K562 (cell line): ENCODE data around the gene C10orf71. TPM values are rescaled to one million over a fixed set of nuclear protein-coding genes. Genes with fewer than 3 reads are reported as not detected.

Experiments
- CC2D1A ChIP-seq: fragments of 450-650 bp; IDR thresholded peaks from 2 replicates; pipeline ENCODE4 v1.6.1; 2017; ENCODE audit warnings: mild to moderate bottlenecking
- CEBPG ChIP-seq, 3 experiments: fragments of 200-800 bp in 1 of 3; sonication (Bioruptor generic) in 1 of 3; sonication (generic) in 1 of 3; formaldehyde crosslinking in 1 of 3; IDR thresholded peaks in 2 of 3; conservative IDR thresholded peaks in 1 of 3; 2 replicates each; pipeline versions ENCODE4 v1.6.1 to v1.8.0; 2016 to 2022; ENCODE audit warnings: missing compliant biosample characterization in 2 of 3, missing genetic modification characterization in 2 of 3, mild to moderate bottlenecking in 1 of 3, missing genetic modification reagents in 1 of 3
- CUX1 ChIP-seq: fragments of 200-800 bp; sonication (Bioruptor generic); IDR thresholded peaks from 2 replicates; pipeline ENCODE4 v1.6.1; 2016; ENCODE audit warnings: missing genetic modification characterization, missing compliant biosample characterization
- DLX4 ChIP-seq: fragments of 250-450 bp; sonication (Bioruptor Pico); IDR thresholded peaks from 2 replicates; pipeline ENCODE4 v1.6.1; 2021; ENCODE audit warnings: mild to moderate bottlenecking
- EP300 ChIP-seq: IDR thresholded peaks from 2 replicates; pipeline ENCODE4 v1.6.1; 2012; ENCODE audit warnings: low read length, improper control_type of control experiment
- HES1 ChIP-seq: fragments of 450-650 bp; IDR thresholded peaks from 2 replicates; pipeline ENCODE4 v1.6.1; 2016; ENCODE audit warnings: low read depth, mild to moderate bottlenecking, moderate library complexity
- KAT7 ChIP-seq: sonication (generic); formaldehyde crosslinking; IDR thresholded peaks from 2 replicates; pipeline ENCODE4 v1.8.0; 2022; ENCODE audit warnings: missing genetic modification reagents, mild to moderate bottlenecking, borderline replicate concordance
- LCOR ChIP-seq: sonication (generic); formaldehyde crosslinking; IDR thresholded peaks from 2 replicates; pipeline ENCODE4 v1.8.0; 2022; ENCODE audit warnings: mild to moderate bottlenecking, missing genetic modification reagents
- MEF2A ChIP-seq: IDR thresholded peaks from 2 replicates; pipeline ENCODE4 v1.6.1; 2011; ENCODE audit warnings: low read depth, mild to moderate bottlenecking, low read length, moderate library complexity; ENCODE audit not compliant: control insufficient read depth
- NCOA6 ChIP-seq: fragments of 450-650 bp; IDR thresholded peaks from 2 replicates; pipeline ENCODE4 v1.6.1; 2017; ENCODE audit warnings: mild to moderate bottlenecking
- NR1H2 ChIP-seq: sonication (generic); formaldehyde crosslinking; IDR thresholded peaks from 2 replicates; pipeline ENCODE4 v1.4.0; 2020; ENCODE audit warnings: mild to moderate bottlenecking, missing genetic modification reagents
- POLR3A ChIP-seq: IDR thresholded peaks from 2 replicates; pipeline ENCODE4 v1.6.1; 2011; ENCODE audit warnings: borderline replicate concordance, mild to moderate bottlenecking, moderate library complexity; ENCODE audit not compliant: insufficient read length, insufficient read depth; ENCODE audit errors: extremely low read depth
- RAD21 ChIP-seq, 2 experiments: fragments of 250-450 bp in 1 of 2; fragments of 450-650 bp in 1 of 2; sonication (Bioruptor Pico) in 1 of 2; formaldehyde crosslinking in 1 of 2; IDR thresholded peaks in 1 of 2; conservative IDR thresholded peaks in 1 of 2; 2 replicates each; pipeline versions ENCODE4 v1.4.0 to v1.8.0; 2020 to 2022; ENCODE audit warnings: mild to moderate bottlenecking in 2 of 2, moderate library complexity in 1 of 2
- RCOR1 ChIP-seq, 2 experiments: IDR thresholded peaks; 2 replicates each; pipeline ENCODE4 v1.6.1; 2012; ENCODE audit warnings: low read depth in 2 of 2, low read length in 2 of 2, borderline replicate concordance in 1 of 2, improper control_type of control experiment in 1 of 2
- SIN3B ChIP-seq: fragments of 450-650 bp; IDR thresholded peaks from 2 replicates; pipeline ENCODE4 v1.6.1; 2017; ENCODE audit warnings: low read depth, mild to moderate bottlenecking, moderate library complexity
- SMARCE1 ChIP-seq: fragments of 450-650 bp; IDR thresholded peaks from 2 replicates; pipeline ENCODE4 v1.7.1; 2016; ENCODE audit warnings: mild to moderate bottlenecking
- SOX6 ChIP-seq: fragments of 450-650 bp; IDR thresholded peaks from 2 replicates; pipeline ENCODE4 v1.6.1; 2014; ENCODE audit warnings: mild to moderate bottlenecking
- TBL1XR1 ChIP-seq, 2 experiments: IDR thresholded peaks; 2 replicates each; pipeline ENCODE4 v1.6.1; 2012; ENCODE audit warnings: improper control_type of control experiment in 2 of 2, low read length in 2 of 2, mild to moderate bottlenecking in 1 of 2
- TCF3 ChIP-seq: sonication (generic); formaldehyde crosslinking; IDR thresholded peaks from 2 replicates; pipeline ENCODE4 v1.4.0; 2020; ENCODE audit warnings: mild to moderate bottlenecking, missing genetic modification reagents
- TEAD1 ChIP-seq, 2 experiments: fragments of 450-650 bp in 1 of 2; sonication (generic) in 1 of 2; formaldehyde crosslinking; IDR thresholded peaks; 2 replicates each; pipeline versions ENCODE4 v1.4.0 to v1.8.0; 2020 to 2022; ENCODE audit warnings: mild to moderate bottlenecking in 2 of 2, missing genetic modification reagents in 1 of 2
- ZNF12 ChIP-seq: sonication (generic); formaldehyde crosslinking; IDR thresholded peaks from 2 replicates; pipeline ENCODE4 v1.4.0; 2020; ENCODE audit warnings: mild to moderate bottlenecking, missing genetic modification reagents
- polyA plus RNA-seq, 8 experiments: library from polyadenylated mRNA; depleted of rRNA in 4 of 8; stranded (reverse) in 5 of 8; unstranded in 3 of 8; fragments of >200 nt; fragmentation: Nextera tagmentation in 2 of 8; fragmentation: Illumina TruSeq in 1 of 8; extraction: Ambion mirVana in 2 of 8; extraction: Trizol in 1 of 8; gene quantifications; 2 replicates each; pipeline versions ENCODE4 v1.2.1 to v1.2.3, GENCODE V29; 2011 to 2014; ENCODE audit warnings: inconsistent platforms in 1 of 8, missing spikeins in 1 of 8
- total RNA-seq, 7 experiments: library from RNA; depleted of rRNA in 6 of 7; stranded (reverse); fragments of >200 nt in 6 of 7; fragmentation: Illumina TruSeq in 2 of 7; extraction: Trizol in 2 of 7; gene quantifications; 2 replicates each; pipeline versions ENCODE4 v1.2.1 to v1.2.3, GENCODE V29; 2011 to 2021; ENCODE audit warnings: low replicate concordance in 1 of 7

The C10orf71 gene
- total and polyA plus RNA-seq, 9 of the 15 experiments (the other 6 are each of a cell fraction or from before 2014, with no cell fraction given), result 0.06 to 4.5 (median 1.3) TPM

GRCh38 chr10:49278497-49278981 lies 20.4 kb upstream of the C10orf71 start (continued):
- TF ChIP-seq CUX1 (CRISPR knock-in tag) (no peak), CC2D1A (no peak), MEF2A (peak; percentile 93), RCOR1 (IDR thresholded peaks at IDR 0.05; ENCODE audit: borderline replicate concordance in 1 of 2, low read depth in 2 of 2, low read length in 2 of 2) (0 out of 4 replicates have a peak, but pooled peaks of 1 of the 2 experiments have one; percentile 45), RAD21 (CRISPR knock-in tag; conservative IDR thresholded peaks at IDR 0.05 in 1 of 2, IDR thresholded peaks at IDR 0.05 in 1 of 2) (0 out of 4 replicates have a peak, but pooled peaks of 1 of the 2 experiments have one; percentile 18), SOX6 (no peak), POLR3A (no peak), TBL1XR1 (IDR thresholded peaks at IDR 0.05; ENCODE audit: low read length in 2 of 2) (0 out of 4 replicates have a peak, but pooled peaks of 1 of the 2 experiments have one; percentile 58), HES1 (no peak), CEBPG (CRISPR knock-in tag; IDR thresholded peaks at IDR 0.05) (no peak), CEBPG (tag; conservative IDR thresholded peaks at IDR 0.05 in 1 of 2, IDR thresholded peaks at IDR 0.05 in 1 of 2) (no peak), SMARCE1 (no peak), TCF3 (CRISPR knock-in tag) (peak; percentile 33; the same call in 1 of the 2 replicates), SIN3B (no peak), ZNF12 (CRISPR knock-in tag) (peak; percentile 75; the same call in 1 of the 2 replicates), NCOA6 (no peak), LCOR (CRISPR knock-in tag) (0 out of 2 replicates have a peak, but pooled peaks have one; percentile 30), NR1H2 (CRISPR knock-in tag) (no peak), KAT7 (CRISPR knock-in tag) (peak; percentile 69), DLX4 (CRISPR knock-in tag) (no peak), TEAD1 (CRISPR knock-in tag; IDR thresholded peaks at IDR 0.05) (no peak), EP300 (peak; percentile 39; the same call in 1 of the 2 replicates)
